CD8-positive, alpha-beta memory T cell (primary cell): ENCODE data around the gene SAE1. TPM values are rescaled to one million over a fixed set of nuclear protein-coding genes. Genes with fewer than 3 reads are reported as not detected.

ENCODE experiments used
- CTCF ChIA-PET: fragments of 350-600 bp; sonication (Branson Sonifier 250); formaldehyde crosslinking; loops from one replicate; lab custom pipeline; 2021; ENCODE audit warnings: antibody characterized with exemption; lab: Charles Lee
- POLR2A ChIA-PET: fragments of 350-600 bp; sonication (Branson Sonifier 250); formaldehyde crosslinking; loops from one replicate; lab custom pipeline; 2021; ENCODE audit warnings: antibody characterized with exemption; lab: Charles Lee
- DNase-seq, 5 donors: peaks; one replicate each; pipeline versions ENCODE4 v3.0.0 to v3.0.0-alpha.2; 2020 to 2022; ENCODE audit warnings: mixed read lengths in 1 of 5
- H3K27ac ChIP-seq: one replicate; pipeline ENCODE4 v1.7.0; 2013; ENCODE audit warnings: low read depth, mild to moderate bottlenecking, low read length, moderate library complexity
- H3K27me3 ChIP-seq: 2 replicates; pipeline ENCODE4 v1.7.0; 2013; ENCODE audit warnings: low read length, mild to moderate bottlenecking; ENCODE audit not compliant: insufficient read depth, poor library complexity, severe bottlenecking
- H3K36me3 ChIP-seq: 2 replicates; pipeline ENCODE4 v1.7.0; 2013; ENCODE audit warnings: mild to moderate bottlenecking, low read length, moderate library complexity; ENCODE audit not compliant: insufficient read depth
- H3K4me1 ChIP-seq: 2 replicates; pipeline ENCODE4 v1.7.0; 2013; ENCODE audit warnings: mild to moderate bottlenecking, low read length, moderate library complexity; ENCODE audit not compliant: insufficient read depth
- H3K4me3 ChIP-seq: 2 replicates; pipeline ENCODE4 v1.7.0; 2013; ENCODE audit warnings: mild to moderate bottlenecking, low read length
- H3K9me3 ChIP-seq: 2 replicates; pipeline ENCODE4 v1.7.0; 2013; ENCODE audit warnings: mild to moderate bottlenecking, low read length
- H3K27ac Mint-ChIP-seq, 8 donors: one replicate each; pipeline ENCODE4 v1.8.0; 2020 to 2021; ENCODE audit warnings: mixed read lengths in 8 of 8, mild to moderate bottlenecking in 6 of 8, inconsistent platforms in 3 of 8, moderate library complexity in 3 of 8
- H3K27me3 Mint-ChIP-seq, 2 donors: one replicate each; pipeline ENCODE4 v1.8.0; 2020 to 2021; ENCODE audit warnings: mixed read lengths in 2 of 2, mild to moderate bottlenecking in 1 of 2, moderate library complexity in 1 of 2
- H3K36me3 Mint-ChIP-seq, 3 donors: one replicate each; pipeline ENCODE4 v1.8.0; 2020 to 2021; ENCODE audit warnings: mixed read lengths in 3 of 3, inconsistent platforms in 1 of 3, mild to moderate bottlenecking in 1 of 3
- H3K4me1 Mint-ChIP-seq, 3 donors: one replicate each; pipeline ENCODE4 v1.8.0; 2020 to 2021; ENCODE audit warnings: mixed read lengths in 3 of 3, inconsistent platforms in 1 of 3, mild to moderate bottlenecking in 1 of 3
- H3K4me3 Mint-ChIP-seq, 7 donors: one replicate each; pipeline ENCODE4 v1.8.0; 2020 to 2021; ENCODE audit warnings: mixed read lengths in 7 of 7, mild to moderate bottlenecking in 6 of 7, moderate library complexity in 4 of 7, inconsistent platforms in 2 of 7
- H3K9me3 Mint-ChIP-seq, 5 donors: one replicate each; pipeline ENCODE4 v1.8.0; 2020 to 2022; ENCODE audit warnings: mixed read lengths in 5 of 5, mild to moderate bottlenecking in 3 of 5, moderate library complexity in 2 of 5, inconsistent platforms in 1 of 5
- polyA plus RNA-seq: library from polyadenylated mRNA; unstranded; fragments of 300-500 nt; fragmentation: Illumina TruSeq; gene quantifications from one replicate; pipeline ENCODE4 v1.2.3, GENCODE V29; 2021
- total RNA-seq, 2 experiments: library from RNA; stranded (reverse); gene quantifications; one replicate each; pipeline ENCODE4 v1.2.3, GENCODE V29; 2021

SAE1 gene
- total and polyA plus RNA-seq, 3 experiments from 2014 or later = 107 to 172 (median 167) TPM

GRCh38 chr19:47228937-47229675, 98.5 kb downstream of the SAE1 start:
- CTCF ChIA-PET = interaction anchor here (1.0 to 2.1 kb wide), 2 partner anchors 10 to 15 kb away, joined by 3 to 9 read pairs; no protein-coding TSS in a partner anchor

GRCh38 chr19:47229676-47230053, 99.0 kb downstream of the SAE1 start:
- ChIA-PET POLR2A (interaction anchor here (1.3 to 1.9 kb wide), 2 partner anchors 14 to 44 kb away, joined by 3 to 12 read pairs; no protein-coding TSS in a partner anchor), CTCF (interaction anchor here (1.0 to 2.1 kb wide), 2 partner anchors 9 to 14 kb away, joined by 3 to 9 read pairs; no protein-coding TSS in a partner anchor)
- H3K27me3 Mint-ChIP-seq = no peaks in the 10 kb centered on the region
- no peak for DNase-seq
- no peak overlapping the region for H3K4me3 Mint-ChIP-seq
- Histone ChIP-seq H3K9me3 (no peaks in the 10 kb centered on the region), H3K27me3 (no peaks in the 10 kb centered on the region), H3K4me3 (peak overlapping the region; percentile 80), H3K36me3 (no peaks in the 10 kb centered on the region), H3K27ac (peak overlapping the region; percentile 84), H3K4me1 (peaks cover 51% of the 10 kb centered on the region)
- H3K36me3 Mint-ChIP-seq = peaks cover 0 to 5% (median 0%) of the 10 kb centered on the region in 3 donors
- H3K9me3 Mint-ChIP-seq = no peaks in the 10 kb centered on the region
- H3K4me1 Mint-ChIP-seq = peaks cover 24 to 37% (median 32%) of the 10 kb centered on the region in 3 donors
- H3K27ac Mint-ChIP-seq = no peak overlapping the region

More at GRCh38 chr19:47228937-47229675, 98.5 kb downstream of the SAE1 start:
- Histone ChIP-seq H3K27ac (peak overlapping the region; percentile 84), H3K36me3 (no peaks in the 10 kb centered on the region), H3K9me3 (no peaks in the 10 kb centered on the region), H3K4me3 (peak overlapping the region; percentile 80), H3K27me3 (no peaks in the 10 kb centered on the region), H3K4me1 (peaks cover 51% of the 10 kb centered on the region)
- Mint-ChIP-seq H3K36me3 (peaks cover 0 to 5% (median 0%) of the 10 kb centered on the region in 3 donors), H3K4me1 (peaks cover 24 to 37% (median 32%) of the 10 kb centered on the region in 3 donors), H3K27me3 (no peaks in the 10 kb centered on the region), H3K27ac (no peak overlapping the region), H3K4me3 (no peak overlapping the region), H3K9me3 (no peaks in the 10 kb centered on the region)
- peak; percentile 34 to 84 (median 55) for DNase-seq
- POLR2A ChIA-PET = interaction anchor here (1.3 to 1.9 kb wide), 2 partner anchors 15 to 45 kb away, joined by 3 to 12 read pairs; no protein-coding TSS in a partner anchor

- Histone ChIP-seq H3K9me3 (no peaks in the 10 kb centered on the region), H3K4me3 (peak overlapping the region; percentile 80), H3K27me3 (no peaks in the 10 kb centered on the region), H3K4me1 (peaks cover 51% of the 10 kb centered on the region), H3K36me3 (no peaks in the 10 kb centered on the region), H3K27ac (peak overlapping the region; percentile 84)
- peak overlapping the region in 6 of 7 donors; percentile 43 to 84 (median 64) for H3K4me3 Mint-ChIP-seq
- peaks cover 0 to 4% (median 0%) of the 10 kb centered on the region in 3 donors for H3K36me3 Mint-ChIP-seq
- CTCF ChIA-PET = interaction anchor here (1.0 to 2.1 kb wide), 2 partner anchors 9 to 14 kb away, joined by 3 to 9 read pairs; no protein-coding TSS in a partner anchor
- H3K27ac Mint-ChIP-seq = peak overlapping the region in 3 of 8 donors; percentile 35 to 69 (median 62)
- no peaks in the 10 kb centered on the region for H3K9me3 Mint-ChIP-seq
- no peaks in the 10 kb centered on the region for H3K27me3 Mint-ChIP-seq
- peak; percentile 84 to 90 (median 87) for DNase-seq
- peaks cover 24 to 37% (median 31%) of the 10 kb centered on the region in 3 donors for H3K4me1 Mint-ChIP-seq
- POLR2A ChIA-PET = interaction anchor here (1.3 kb wide), 1 partner anchor 44 kb away, joined by 3 read pairs; no protein-coding TSS in a partner anchor
Observed at GRCh38 chr19:47230054-47230920, 99.7 kb downstream of the SAE1 start.

GRCh38 chr19:47230921-47231214, 100.2 kb downstream of the SAE1 start, which contains the start of gene BBC3:
TSS of gene BBC3 (minus strand) at chr19:47231199. CDS start at chr19:47228431, 2,768 bp downstream.
- DNase-seq = no peak
- peak within 1 kb of the TSS; percentile 81 to 88 (median 85) for H3K4me3 Mint-ChIP-seq
- ChIA-PET CTCF (no interaction called here), POLR2A (no interaction called here)
- H3K4me1 ChIP-seq = peaks cover 47% of the 10 kb centered on the region
- no peaks in the 10 kb centered on the region for H3K9me3 Mint-ChIP-seq
- H3K27ac ChIP-seq = peak within 1 kb of the TSS; percentile 84
- H3K9me3 ChIP-seq = no peaks in the 10 kb centered on the region
- peak within 1 kb of the TSS; percentile 80 for H3K4me3 ChIP-seq
- H3K27me3 ChIP-seq = no peaks in the 10 kb centered on the region
- peak within 1 kb of the TSS; percentile 85 to 97 (median 92) for H3K27ac Mint-ChIP-seq
- no peaks in the 10 kb centered on the region for H3K36me3 Mint-ChIP-seq
- no peaks in the 10 kb centered on the region for H3K36me3 ChIP-seq
- H3K4me1 Mint-ChIP-seq = peaks cover 18 to 32% (median 26%) of the 10 kb centered on the region in 3 donors
- no peaks in the 10 kb centered on the region for H3K27me3 Mint-ChIP-seq

- DNase-seq = peak; percentile 84 to 96 (median 94)
- Histone ChIP-seq H3K36me3 (no peaks in the 10 kb centered on the region), H3K4me1 (peaks cover 46% of the 10 kb centered on the region), H3K4me3 (peak overlapping the region; percentile 78), H3K9me3 (no peaks in the 10 kb centered on the region), H3K27me3 (no peaks in the 10 kb centered on the region), H3K27ac (peak overlapping the region; percentile 84)
- ChIA-PET CTCF (interaction anchor here (2.3 to 4.8 kb wide), 2 partner anchors 13 to 16 kb away, joined by 15 to 35 read pairs; no protein-coding TSS in a partner anchor), POLR2A (interaction anchor here (0.7 to 1.9 kb wide), 3 partner anchors 9 to 21 kb away, joined by 3 to 8 read pairs (median 5); no protein-coding TSS in a partner anchor)
- Mint-ChIP-seq H3K36me3 (no peaks in the 10 kb centered on the region), H3K27me3 (no peaks in the 10 kb centered on the region), H3K9me3 (no peaks in the 10 kb centered on the region), H3K4me3 (peak overlapping the region; percentile 81 to 88 (median 85)), H3K4me1 (peaks cover 18 to 32% (median 26%) of the 10 kb centered on the region in 3 donors), H3K27ac (peak overlapping the region; percentile 85 to 97 (median 92))
Observed at GRCh38 chr19:47231215-47232054, 100.8 kb downstream of the SAE1 start.

GRCh38 chr19:47232422-47233211, 102.0 kb downstream of the SAE1 start:
- DNase-seq = no peak
- CTCF ChIA-PET = interaction anchor here (0.9 to 4.8 kb wide), 3 partner anchors 12 to 22 kb away, joined by 4 to 35 read pairs (median 15); no protein-coding TSS in a partner anchor
- H3K4me1 ChIP-seq = peaks cover 34% of the 10 kb centered on the region
- H3K9me3 Mint-ChIP-seq = no peaks in the 10 kb centered on the region
- H3K27ac Mint-ChIP-seq = peak overlapping the region; percentile 84 to 97 (median 90)
- no peaks in the 10 kb centered on the region for H3K36me3 ChIP-seq
- H3K4me3 Mint-ChIP-seq = peak overlapping the region; percentile 54 to 88 (median 85)
- no peaks in the 10 kb centered on the region for H3K36me3 Mint-ChIP-seq
- H3K27me3 Mint-ChIP-seq = no peaks in the 10 kb centered on the region
- no peak overlapping the region for H3K27ac ChIP-seq
- no peak overlapping the region for H3K4me3 ChIP-seq
- H3K4me1 Mint-ChIP-seq = peaks cover 17 to 20% (median 18%) of the 10 kb centered on the region in 3 donors
- no peaks in the 10 kb centered on the region for H3K27me3 ChIP-seq
- no peaks in the 10 kb centered on the region for H3K9me3 ChIP-seq
- POLR2A ChIA-PET = interaction anchor here (0.6 to 1.9 kb wide), 4 partner anchors 8 to 51 kb away, joined by 3 to 8 read pairs (median 5); no protein-coding TSS in a partner anchor
